Activated T-cell treated with anti-CD3 and anti-CD28 coated beads, Interleukin-2, amount 50 U/mL, for 1 hour (primary cell): ENCODE results near the gene CSTPP1.
"Not testable (repeated sequence)": the region's sequence is repeated elsewhere in the genome, so short reads cannot be mapped to it uniquely, and the experiment has no call there.

Experiments used
- DNase-seq: peaks from one replicate; pipeline ENCODE4 v3.0.0-alpha.2; 2020

CSTPP1 gene

DNA sequence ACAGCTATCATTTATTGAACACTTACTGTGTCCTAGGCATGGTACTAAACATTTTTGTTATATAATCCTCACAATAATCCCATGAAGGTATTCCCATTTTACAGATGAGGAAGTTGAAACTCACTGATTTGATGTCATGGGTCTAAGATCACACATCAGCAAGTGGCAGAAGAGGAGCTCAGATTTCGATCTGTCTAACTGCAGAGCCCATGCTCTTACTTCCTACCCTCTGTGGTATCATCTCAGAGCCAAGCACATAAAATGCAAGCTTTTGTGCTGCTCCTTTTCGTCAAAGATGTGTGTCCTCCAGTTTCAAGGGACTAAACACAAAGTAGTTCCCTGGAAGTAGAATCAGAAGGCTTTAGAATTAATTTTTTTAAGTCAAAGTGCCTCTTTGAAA is 169.0 kb downstream of the CSTPP1 start:
- no peak for DNase-seq

DNA sequence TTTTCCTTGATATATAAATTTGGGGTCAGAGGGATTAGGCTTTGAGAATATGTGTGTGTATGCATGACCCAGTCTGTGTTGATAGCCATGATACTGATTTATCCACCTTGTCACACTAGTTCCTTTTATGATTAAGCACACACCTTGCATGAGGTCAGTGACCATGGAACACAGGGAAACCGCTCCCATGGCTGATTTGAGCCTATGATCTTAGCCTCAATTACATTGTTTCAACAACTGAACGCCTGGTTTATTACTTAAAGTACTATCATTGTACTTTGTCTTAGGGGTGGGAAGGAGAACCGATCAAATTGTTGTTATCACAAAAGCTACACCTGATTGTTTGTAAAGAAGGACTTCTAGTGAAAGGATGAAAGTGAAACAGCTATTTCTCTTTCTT is 169.4 kb downstream of the CSTPP1 start:
- no peak for DNase-seq

DNA sequence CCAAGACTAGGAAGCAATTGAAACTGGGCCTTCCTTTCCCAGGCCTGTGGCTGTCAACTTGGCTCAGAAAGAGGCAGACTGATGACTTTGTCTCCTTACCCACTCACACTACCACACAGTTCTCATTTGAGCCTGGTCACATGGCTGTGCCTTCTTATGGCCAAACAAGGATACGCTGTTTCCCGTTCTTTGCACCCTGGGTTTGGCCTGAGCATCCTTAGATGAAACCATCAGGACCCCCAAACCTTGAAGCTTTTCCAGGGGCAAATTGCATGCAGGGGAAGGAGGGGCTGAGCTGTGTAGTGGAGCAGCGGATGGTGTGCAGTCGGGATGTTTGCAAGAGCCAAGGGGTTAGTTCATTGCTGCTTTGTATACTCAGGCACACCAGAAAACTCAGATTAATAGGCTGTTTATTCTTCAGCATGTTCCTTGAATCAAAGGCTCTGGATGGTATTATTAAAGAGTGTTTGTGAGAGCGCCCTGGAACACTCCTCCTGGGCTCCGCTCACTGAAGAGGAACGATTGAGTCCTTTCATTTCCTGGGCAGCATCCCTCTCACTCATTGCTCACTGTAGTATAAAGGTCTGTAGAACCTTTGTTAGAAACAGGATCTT is 170.3 kb downstream of the CSTPP1 start:
- no peak for DNase-seq

DNA sequence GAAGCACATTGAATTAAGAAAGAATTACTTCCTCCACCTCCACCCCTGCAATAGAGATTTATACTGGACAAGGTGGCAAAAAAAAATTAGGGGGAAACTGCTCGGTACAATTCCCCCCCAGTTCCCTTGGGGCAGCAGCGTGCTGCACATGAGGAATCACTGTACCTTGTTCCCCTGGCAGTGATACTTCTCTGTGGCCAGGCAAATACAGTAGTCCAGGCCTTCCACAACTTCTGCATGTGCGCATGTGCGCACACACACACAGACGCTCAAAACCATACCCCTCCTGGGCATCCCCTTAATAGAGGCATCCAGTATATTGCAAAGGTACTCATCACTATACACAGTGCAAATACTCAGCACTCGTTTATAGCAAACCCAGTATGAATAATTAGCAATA is 171.2 kb downstream of the CSTPP1 start:
- no peak for DNase-seq

DNA sequence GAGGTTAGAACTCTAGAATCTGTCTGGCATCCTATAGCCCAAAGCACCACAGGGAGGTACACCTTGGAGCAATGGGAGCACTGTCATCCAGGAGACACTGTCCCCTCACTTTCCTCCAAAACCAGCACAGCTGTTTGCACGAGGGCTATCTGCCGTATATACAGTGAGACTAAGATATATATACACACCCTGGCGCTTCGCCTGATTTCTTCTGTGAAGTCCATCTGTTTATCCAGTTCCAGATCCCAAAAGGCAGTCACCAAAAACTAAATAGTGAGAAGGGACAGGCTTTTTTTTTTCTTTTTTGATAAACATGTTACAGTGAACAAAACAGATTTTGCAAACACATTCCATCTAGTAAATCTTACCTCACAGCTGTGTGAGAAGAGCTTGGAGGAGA is 171.7 kb downstream of the CSTPP1 start:
- DNase-seq, result no peak

DNA sequence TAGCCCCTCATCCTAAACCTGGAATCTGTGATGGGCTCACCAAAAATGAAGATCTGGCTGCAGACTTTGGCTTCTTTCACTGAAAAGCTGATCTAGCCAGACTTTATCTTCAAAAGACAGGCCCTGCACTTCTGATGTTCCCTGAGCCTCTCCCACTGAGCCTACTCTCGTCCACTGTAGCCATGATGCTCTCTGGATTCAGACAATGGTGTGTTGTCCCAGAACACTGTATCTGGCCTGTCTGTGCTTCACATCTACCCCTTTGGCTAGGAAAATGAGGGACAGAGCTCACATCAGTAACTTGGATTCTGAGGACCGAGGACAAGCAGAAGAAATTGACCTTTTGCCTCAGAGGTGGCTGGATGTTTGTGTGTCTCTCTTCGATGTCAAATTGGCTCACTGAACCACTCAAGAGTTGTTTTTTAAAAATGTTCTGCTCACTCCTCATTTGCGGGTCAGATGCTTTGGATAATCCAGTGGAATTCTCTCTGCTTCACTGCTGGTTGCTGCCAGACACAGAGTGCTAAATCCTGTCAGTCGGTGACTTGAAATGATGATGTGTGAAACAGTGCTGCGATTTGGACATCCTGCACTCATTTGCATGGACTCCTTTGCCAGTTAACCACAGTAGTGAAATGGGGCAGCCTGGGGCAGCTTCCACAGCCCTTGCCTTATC is 172.6 kb downstream of the CSTPP1 start:
- DNase-seq, result no peak

DNA sequence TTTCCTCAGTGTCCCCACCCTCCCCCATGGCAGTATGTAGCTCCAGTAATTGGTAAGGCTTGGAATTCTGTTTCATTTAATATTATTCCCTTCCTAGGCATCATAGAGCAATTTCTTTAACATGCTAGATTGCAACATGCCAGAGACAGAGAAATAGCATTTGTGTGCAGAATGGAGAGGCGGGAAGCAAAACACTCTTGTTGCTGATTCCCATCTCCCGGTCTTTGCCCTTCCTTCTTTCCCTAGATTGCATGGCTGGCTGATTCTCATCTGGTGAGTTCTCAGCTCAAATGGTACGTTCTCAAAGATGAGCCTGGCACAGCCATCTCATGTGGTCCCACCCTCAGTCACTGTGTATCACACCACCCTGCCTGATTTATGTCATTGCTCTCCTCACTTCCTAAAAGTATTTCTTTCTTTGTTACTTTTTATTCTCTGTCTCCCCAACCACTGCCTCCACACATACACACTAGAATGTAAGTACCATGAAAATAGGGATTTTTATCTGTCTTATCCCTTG is 173.2 kb downstream of the CSTPP1 start:
- no peak for DNase-seq

DNA sequence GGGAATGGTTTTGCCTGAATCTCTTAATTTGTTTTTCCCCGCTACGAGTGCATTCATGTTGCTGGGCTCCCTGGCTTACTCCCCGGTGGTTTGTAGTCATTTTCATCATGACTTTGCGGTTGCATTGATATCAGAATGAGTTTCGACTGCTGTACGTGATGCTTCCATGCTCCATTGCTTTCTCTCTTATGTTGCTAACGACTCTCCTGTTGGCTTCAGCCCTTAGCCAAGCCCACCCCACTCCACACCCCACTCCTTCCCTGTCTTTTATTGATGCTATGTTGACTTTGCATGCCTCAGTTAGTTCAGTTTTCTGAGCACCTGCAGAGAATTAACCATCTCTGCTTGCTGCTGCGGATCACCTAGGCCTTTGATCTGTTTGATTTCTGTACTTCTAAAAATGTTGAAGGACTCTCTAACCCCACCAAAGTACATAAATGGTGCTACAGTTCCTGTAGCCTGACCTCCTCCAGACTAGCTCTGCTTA is 174.8 kb downstream of the CSTPP1 start:
- DNase-seq, result no peak

DNA sequence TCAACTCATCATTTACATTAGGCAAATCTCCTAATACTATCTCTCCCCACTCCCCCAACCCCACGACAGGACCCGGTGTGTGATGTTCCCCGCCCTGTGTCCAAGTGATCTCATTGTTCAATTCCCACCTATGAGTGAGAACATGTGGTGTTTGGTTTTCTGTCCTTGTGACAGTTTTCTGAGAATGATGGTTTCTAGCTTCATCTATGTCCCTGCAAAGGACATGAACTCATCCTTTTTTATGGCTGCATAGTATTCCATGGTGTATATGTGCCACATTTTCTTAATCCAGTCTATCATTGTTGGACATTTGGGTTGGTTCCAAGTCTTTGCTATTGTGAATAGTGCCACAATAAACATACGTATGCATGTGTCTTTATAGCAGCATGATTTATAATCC is 176.4 kb downstream of the CSTPP1 start:
- DNase-seq, result not testable (repeated sequence)

DNA sequence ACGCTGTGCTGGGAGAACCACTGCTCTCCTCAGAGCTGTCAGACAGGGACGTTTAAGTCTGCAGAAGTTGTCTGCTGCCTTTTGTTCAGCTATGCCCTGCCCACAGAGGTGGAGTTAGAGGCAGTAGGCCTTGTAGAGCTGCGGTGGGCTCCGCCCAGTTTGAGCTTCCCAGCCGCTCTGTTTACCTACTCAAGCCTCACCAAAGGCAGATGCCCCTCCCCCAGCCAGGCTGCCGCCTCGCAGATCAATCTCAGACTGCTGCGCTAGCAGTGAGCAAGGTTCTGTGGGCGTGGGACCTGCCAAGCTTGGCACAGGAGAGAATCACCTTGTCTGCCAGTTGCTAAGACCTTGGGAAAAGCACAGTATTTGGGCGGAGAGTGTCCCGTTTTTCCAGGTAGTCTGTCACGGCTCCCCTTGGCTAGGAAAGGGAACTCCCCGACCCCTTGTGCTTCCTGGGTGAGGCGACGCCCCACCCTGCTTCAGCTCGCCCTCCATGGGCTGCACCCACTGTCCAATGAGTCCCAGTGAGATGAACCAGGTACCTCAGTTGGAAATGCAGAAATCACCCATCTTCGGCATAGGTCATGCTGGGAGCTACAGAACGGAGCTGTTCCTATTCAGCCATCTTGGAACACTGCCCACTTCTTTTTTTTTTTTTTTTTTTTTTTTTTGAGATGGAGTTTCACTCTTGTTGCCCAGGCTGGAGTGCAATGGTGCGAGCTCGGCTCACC is 182.6 kb downstream of the CSTPP1 start:
- DNase-seq, result peak; percentile 58

DNA sequence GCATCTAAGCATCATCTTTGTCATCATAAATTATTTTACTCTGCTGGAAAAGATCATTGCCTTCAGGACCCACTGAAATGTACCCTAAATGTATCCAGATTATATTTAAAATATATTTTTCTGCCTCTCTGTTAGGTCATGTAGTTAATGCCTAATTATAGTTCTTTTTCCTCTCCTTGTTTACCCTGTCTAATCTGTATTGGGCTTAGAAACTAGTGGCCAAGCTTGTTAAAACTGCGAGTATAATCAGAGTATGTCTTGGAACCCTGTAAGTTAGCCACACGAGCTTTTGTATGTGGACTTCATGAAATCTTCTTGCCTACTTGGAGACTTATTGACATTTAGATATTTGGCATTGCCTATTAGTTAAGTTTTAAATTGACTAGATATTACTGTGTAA is 184.5 kb downstream of the CSTPP1 start:
- no peak for DNase-seq

DNA sequence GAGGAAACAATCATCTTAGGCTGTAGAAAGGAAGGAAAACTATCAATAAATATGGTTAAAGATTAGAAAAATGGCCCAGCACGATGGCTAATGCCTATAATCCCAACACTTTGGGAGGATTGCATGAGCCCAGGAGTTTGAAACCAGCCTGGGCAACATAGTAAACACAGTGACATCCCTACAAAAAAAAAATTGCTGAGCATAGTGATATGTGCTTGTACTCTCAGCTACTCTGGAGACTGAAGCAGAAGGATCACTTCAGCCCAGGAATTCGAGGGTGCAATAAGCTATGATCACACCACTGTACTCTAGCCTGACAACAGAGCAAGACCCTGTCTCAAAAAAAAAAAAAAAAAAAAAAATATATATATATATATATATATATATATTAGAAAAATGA is 185.2 kb downstream of the CSTPP1 start:
- no peak for DNase-seq

DNA sequence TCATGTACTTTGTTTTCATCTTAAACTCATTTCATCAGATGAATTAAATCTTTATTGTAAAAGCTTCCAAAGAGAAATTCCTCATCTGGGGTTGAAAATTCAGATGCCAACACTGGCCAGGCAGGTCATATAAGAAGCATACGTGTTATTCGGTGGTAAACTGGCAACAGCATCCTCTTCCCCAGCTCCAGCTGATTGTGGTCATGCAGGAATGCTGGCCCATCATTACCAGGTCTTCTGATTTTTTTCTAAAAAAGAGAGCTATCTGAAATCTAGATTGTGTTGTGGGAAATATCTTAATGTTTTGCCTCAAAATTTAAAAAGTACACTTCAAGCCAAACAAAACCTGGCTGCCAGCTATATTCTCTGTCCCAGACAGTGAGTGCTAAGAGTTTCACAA is 186.5 kb downstream of the CSTPP1 start:
- DNase-seq, result no peak

DNA sequence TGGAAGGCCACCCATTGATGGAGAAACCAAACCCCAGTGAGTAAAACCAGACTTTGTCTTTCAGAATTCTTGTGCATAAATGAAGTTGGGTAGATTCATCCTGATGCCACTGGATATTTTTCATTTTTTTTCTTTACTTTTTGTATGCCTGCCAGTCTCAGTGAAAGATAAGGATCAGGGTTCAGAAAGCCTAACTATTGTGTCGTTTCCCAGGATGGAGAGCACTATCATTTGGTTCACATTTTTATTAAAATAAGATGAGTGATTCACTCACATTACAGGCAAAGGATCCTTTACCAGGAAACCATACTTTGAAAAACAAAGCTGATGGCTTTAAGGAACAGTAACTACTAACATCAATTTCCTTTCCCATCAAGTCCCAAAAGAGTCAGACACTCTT is 188.1 kb downstream of the CSTPP1 start:
- DNase-seq, result no peak

DNA sequence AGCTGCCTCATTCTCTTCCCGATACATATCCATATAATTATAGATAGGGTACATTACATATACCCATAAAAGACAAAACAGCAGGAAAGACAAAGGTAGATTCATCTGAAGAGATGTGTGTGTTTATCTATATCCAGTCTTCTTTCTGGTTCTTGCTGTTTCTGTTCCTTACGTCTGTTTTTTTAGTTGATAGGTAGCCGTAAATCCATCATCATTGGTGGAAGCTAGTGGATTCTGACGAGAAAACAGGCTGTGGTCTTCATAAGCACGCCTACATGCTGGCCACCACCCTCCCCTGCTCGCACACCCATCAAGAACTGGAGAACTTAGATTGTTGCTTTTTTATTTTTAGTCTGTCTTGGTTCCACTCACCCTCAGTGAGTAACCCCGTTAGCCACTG is 188.5 kb downstream of the CSTPP1 start:
- no peak for DNase-seq

DNA sequence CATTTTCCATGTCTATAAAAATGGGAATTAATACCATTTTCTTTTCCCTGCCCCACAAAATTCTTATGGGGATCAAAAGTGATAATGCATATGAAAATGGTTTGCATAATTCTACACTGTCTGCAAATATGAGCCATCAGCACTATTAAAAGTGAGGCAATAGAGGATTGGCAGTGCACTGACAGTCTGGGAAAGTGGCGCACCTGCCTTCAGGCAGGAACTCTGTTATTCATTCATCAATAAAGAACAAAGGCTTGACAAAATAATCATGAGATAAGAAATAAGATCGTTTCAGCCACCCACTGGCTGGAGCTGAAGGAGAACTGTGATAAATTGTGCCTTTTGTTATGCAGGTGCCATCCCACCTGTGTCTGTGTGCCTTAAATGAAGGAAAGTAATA is 190.7 kb downstream of the CSTPP1 start:
- no peak for DNase-seq

DNA sequence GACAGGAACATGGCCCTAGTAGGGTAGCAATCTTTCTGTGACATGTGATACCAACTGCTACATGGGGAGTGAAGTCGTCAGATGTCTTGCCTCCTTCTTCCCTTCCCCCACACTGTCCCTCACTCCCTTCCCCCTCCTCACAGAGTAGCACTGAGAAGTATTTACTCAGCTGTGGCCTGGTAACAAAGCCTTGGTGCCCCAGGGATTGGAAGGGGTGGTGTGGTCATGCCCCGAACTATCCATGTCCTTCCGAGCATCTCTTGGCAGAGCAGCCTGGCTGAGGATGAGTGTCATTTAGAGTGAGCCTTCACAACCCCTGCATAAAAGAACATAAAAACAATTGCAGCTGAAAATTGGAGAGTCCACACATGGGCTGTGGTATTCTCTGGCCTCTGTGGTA is 194.0 kb downstream of the CSTPP1 start:
- DNase-seq, result no peak

DNA sequence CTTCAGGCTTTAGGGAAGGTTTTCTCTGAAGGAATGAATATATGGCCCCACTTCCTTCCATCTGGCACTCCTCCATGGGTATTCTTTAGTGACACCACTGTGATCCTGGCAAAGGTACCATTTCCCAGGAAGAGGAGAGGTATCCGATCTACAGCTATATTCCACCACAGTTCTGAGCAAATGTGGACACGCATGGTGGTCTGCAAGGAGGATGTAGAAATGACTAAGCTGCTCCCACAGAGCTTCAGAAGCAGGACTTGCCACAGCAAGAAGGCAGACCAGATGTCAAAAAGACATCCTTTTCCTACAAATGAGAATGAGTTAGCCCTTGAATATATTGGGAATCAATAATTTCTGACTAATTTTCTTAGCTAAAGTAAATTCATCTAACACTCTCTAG is 194.6 kb downstream of the CSTPP1 start:
- no peak for DNase-seq

DNA sequence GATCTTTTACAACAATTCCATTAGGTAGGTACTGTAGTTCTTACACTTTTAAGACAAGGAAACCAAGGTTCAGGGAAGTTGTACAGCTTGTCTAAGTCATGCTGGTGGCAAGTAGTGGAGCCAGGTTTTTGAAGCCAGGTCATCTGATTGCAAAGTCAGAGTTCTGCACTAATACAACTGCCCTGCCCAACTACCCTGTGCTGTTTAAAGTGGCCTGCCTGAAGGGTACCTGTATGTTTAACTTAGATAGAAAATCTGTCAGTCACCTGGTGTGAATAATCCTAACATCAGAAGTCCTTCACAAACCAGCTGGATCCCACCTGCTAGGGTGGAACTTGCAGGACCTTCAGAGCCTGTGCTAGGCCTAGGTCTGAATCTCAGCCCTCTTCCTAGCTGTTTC is 195.9 kb downstream of the CSTPP1 start:
- DNase-seq, result no peak

DNA sequence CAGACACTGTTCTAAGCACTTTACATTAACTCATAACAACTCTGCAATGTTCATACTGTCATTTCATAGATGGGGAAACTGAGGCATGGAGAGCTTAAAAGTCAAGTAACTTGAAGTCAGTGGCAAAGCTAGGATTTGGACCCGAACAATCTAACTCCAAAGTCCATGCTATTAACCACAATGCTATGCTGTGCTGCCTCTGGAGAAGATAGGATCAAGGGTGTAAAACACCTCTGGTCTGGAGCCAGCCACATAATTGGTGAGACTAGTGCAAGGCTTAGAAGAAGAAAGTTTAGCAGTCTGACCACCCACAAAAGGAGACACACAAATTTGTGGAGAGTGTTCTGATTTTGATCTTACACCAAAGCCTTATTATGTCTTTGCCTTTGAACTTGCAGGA is 196.4 kb downstream of the CSTPP1 start:
- no peak for DNase-seq

DNA sequence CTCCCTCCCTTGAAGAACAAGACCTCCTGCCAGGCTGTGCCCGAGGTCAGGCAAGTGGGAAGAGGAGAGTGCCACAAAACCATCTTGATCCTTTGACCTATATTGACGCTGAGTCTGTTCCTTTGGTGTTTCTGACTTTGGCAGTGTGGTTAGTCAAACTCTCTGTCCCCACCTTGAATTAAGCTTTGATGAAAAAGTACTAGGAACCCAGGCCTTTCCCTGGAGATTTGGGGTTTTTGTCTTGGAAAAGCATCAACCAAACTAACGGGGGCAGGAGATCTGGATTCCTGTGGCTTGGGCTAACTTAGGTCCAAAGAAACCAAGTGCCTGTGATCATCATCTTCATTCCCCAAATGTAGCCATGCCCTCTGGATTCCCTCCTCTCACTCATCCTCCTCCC is 199.8 kb downstream of the CSTPP1 start:
- DNase-seq, result no peak

DNA sequence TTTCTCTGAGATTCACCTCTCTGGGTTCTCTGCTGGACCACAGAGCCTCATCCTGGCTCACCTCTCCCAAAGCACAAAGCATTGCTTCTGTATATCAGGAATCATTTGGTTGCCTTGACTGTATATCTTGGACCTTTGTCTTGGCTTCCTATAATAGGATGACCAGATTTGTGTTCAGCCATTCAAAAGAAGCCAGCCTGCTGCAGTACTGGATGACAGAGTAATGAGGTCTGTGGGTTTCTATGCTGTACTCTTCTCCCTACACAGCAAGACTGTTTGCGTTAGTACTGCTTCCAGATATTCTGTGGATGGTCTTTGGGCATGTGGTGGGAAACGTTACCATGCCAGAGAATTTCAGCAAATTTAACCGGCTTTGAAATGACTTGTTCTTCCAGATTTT is 200.4 kb downstream of the CSTPP1 start:
- no peak for DNase-seq

DNA sequence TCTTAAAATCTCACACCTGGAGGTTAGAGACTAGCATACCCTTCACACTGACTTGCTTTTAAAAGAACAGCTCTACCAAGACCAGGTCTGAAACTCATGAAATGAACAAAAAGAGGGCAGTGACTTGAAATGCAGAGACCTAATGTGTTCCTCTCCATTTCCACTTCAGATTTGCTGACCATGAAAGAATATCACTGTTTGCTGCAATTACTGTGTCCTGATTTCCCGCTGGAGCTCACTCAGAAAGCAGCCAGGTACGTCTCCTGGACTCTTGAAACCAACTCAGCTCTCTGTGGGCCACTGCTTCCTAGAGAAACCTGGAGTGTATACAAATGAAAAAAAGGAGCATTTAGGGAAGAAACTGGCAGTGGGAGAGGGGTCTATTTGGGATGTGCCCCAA is 200.9 kb downstream of the CSTPP1 start:
- DNase-seq, result no peak

DNA sequence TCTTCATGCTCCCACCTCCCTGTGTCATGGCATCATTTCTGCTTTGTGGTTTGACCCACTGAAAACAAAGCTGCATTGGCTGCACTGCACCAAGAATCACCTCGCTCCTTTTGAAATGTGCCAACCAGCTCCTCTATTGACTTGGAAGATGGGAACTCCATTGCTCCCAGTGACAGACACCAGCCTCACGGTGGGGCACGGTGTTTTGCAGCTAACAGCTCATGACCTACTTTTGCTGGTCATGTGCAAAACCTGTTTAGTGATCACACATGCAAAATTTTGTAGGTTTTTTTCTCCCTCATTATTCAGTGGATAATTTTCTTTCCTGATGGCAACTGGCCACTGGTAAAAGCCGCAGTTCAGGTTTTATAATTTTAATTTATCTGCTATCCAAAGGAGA is 203.3 kb downstream of the CSTPP1 start:
- no peak for DNase-seq
